Measurements from ENCODE around the gene TRIM47.
"Not testable (repeated sequence)": the region's sequence is repeated elsewhere in the genome, so short reads cannot be mapped to it uniquely, and the experiment has no call there.

TRIM47 gene

DNA sequence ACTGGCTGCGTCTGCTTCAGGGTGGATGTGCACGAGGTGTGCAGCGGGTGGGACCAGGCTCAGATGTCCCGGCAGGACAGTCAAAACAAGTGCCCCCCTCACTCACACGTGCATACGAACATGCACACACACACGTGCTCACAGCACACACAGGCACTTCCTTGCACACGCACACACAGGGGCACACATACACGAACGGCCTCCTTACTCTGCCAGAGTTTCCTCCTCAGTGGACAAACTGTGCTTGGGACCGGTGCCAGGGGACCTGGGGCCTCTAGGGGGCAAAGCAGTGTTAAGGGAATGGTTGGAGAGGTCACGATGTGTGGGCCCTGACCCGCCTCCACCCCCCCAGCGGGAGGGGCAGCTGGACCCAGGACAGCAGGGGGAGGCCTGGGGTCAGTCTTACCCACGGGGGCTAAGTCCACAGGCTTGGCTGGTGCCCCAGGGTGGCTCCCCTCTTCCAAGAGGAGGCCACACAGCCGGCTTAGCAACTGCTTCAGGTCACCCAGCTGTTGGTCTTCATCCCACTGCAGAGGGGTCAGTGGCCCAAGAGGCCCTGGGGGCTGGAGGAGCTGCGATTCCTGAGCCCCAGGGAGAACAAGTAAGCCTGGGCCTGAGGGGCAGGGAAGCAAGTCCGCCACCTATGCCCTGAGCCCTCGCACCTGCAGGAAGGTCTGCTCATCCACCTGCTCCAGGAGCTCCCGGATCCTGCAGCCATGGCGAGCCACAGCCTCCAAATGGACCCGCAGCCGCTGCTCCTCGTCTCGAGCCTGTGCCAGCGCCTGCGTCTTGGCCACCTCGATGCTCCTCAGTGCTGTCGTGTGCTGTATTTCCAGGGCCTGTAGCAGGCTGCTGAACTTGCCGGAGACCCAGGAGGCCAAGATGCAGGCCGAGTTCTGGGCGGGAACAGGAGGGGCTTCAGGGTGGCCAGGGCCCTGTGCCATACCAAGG is 13.5 kb upstream of the TRIM47 start:
- TF ChIP-seq CTCF (IDR thresholded peaks at IDR 0.05; ENCODE audit: borderline replicate concordance, control extremely low read depth, extremely low read depth, insufficient read depth, missing control alignments): no peak
- in situ Hi-C loops (cut with MboI; ENCODE audit: low sequenced_read_pairs, unreplicated experiment): no loop called here
- DNase-seq (ENCODE audit: low spot score): no peak

GRCh38 chr17:75891022-75891604 is 12.7 kb upstream of the TRIM47 start:
- no peak for TF ChIP-seq CTCF (IDR thresholded peaks at IDR 0.05; ENCODE audit: borderline replicate concordance, control extremely low read depth, extremely low read depth, insufficient read depth, missing control alignments)
- no peak for DNase-seq (ENCODE audit: low spot score)
- in situ Hi-C loops (cut with MboI; ENCODE audit: low sequenced_read_pairs, unreplicated experiment): no loop called here

DNA sequence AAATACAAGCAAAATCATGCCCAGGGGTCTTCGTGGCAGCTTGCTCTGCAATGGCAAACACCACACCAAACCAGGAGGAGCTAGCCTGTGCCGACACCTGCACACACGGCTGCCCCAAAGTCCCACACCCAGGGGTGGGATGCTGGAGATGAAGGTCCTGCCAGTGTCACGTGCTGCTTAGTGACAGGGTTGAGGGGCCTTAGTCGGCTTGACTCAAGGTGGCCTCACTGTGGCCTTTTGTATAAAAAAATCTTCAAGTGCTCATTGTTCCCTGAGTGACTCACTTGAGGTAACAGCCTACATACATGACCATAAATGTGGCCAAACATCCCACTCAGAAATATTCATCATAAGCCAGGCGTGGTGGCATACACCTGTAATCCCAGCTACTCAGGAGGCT is 11.1 kb upstream of the TRIM47 start:
- DNase-seq (ENCODE audit: low spot score): no peak
- in situ Hi-C loops (cut with MboI; ENCODE audit: low sequenced_read_pairs, unreplicated experiment): no loop called here
- TF ChIP-seq CTCF (IDR thresholded peaks at IDR 0.05; ENCODE audit: borderline replicate concordance, control extremely low read depth, extremely low read depth, insufficient read depth, missing control alignments): no peak

DNA sequence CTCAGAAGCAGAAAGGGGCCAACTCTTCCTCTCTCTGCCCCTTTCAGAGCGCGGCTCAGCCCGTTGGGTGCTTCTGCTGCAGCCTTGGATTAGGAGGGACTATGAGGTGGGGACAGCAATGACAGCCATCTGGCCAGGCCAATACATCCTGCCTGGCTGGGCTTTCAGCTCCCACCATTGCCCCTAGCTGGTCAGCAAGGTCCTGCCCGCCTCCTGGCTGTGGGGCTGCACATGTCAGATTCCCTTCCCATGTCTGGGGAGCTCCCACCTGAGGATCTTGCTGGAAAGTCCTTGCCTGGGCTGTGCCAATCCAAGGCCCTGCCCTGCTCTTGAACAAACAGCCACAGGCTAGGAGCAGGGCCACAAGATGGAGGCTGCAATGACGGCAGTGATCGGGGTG is 10.1 kb upstream of the TRIM47 start:
- in situ Hi-C loops (cut with MboI; ENCODE audit: low sequenced_read_pairs, unreplicated experiment): no loop called here
- no peak for TF ChIP-seq CTCF (IDR thresholded peaks at IDR 0.05; ENCODE audit: borderline replicate concordance, control extremely low read depth, extremely low read depth, insufficient read depth, missing control alignments)
- no peak for DNase-seq (ENCODE audit: low spot score)

- in situ Hi-C loops (cut with MboI; ENCODE audit: low sequenced_read_pairs, unreplicated experiment); DNase-seq (ENCODE audit: low spot score): not testable (repeated sequence)
Observed at GRCh38 chr17:75885860-75886259, 7.5 kb upstream of the TRIM47 start.

- TF ChIP-seq CTCF (IDR thresholded peaks at IDR 0.05; ENCODE audit: borderline replicate concordance, control extremely low read depth, extremely low read depth, insufficient read depth, missing control alignments): no peak
- DNase-seq (ENCODE audit: low spot score): no peak
- in situ Hi-C loops (cut with MboI; ENCODE audit: low sequenced_read_pairs, unreplicated experiment): no loop called here
Observed at GRCh38 chr17:75885431-75885830, 7.0 kb upstream of the TRIM47 start.
